Measurements from ENCODE around the gene CHRNB2.

Gene CHRNB2

GRCh38 chr1:154574716-154575115 lies 7.1 kb downstream of the CHRNB2 start:
- no peak for TF ChIP-seq POLR2A (IDR thresholded peaks at IDR 0.05; ENCODE audit: low read depth, low read length)
- no peak for TF ChIP-seq TAF1 (IDR thresholded peaks at IDR 0.05; ENCODE audit: borderline replicate concordance, low read depth, low read length)
- TF ChIP-seq POLR2AphosphoS5 (IDR thresholded peaks at IDR 0.05; ENCODE audit: low read depth, low read length): no peak
- DNase-seq (ENCODE audit: insufficient read length) (no peak), FAIRE-seq (no peak)

DNA sequence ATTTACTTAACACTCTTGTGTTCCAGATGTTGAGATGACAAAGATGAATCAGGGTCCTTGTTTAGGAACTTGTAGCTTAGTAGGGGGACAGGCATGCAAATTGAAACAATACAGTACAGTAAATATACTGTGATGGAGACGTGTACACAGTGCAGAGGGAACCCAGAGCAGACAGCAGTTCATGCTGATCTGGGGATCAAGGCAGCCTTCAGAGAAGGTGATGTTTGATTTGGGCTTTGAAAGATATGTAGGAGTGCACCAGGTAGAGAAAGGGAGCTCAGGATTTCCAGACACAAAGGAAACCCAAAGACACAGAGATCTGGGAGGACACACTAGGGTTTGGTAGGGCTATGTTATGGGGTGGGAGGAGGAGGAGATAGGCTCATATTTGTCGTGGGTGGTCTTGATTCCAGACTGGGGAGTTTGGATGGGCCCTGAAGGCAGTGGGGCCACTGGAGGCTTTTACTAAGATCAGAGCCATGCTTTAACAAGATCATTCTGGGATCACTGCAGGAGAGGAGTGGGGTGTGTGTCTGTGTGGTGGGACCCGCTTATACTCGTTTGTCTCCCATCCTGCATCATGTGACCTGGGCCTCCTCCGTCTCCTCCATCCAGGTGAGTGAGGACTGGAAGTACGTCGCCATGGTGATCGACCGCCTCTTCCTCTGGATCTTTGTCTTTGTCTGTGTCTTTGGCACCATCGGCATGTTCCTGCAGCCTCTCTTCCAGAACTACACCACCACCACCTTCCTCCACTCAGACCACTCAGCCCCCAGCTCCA lies 7.8 kb downstream of the CHRNB2 start:
- no peak for FAIRE-seq
- no peak for TF ChIP-seq POLR2AphosphoS5 (IDR thresholded peaks at IDR 0.05; ENCODE audit: low read depth, low read length)
- TF ChIP-seq POLR2A (IDR thresholded peaks at IDR 0.05; ENCODE audit: low read depth, low read length): no peak
- no peak for TF ChIP-seq TAF1 (IDR thresholded peaks at IDR 0.05; ENCODE audit: borderline replicate concordance, low read depth, low read length)
- no peak for DNase-seq (ENCODE audit: insufficient read length)

- no peak for DNase-seq (ENCODE audit: insufficient read length)
- TF ChIP-seq POLR2AphosphoS5 (IDR thresholded peaks at IDR 0.05; ENCODE audit: low read depth, low read length) (no peak; the same call in 1 of the 2 replicates), TAF1 (IDR thresholded peaks at IDR 0.05; ENCODE audit: borderline replicate concordance, low read depth, low read length) (no peak), POLR2A (IDR thresholded peaks at IDR 0.05; ENCODE audit: low read depth, low read length) (no peak)
- no peak for FAIRE-seq
These were observed 8.5 kb downstream of the CHRNB2 start for GRCh38 chr1:154575951-154576566.

DNA sequence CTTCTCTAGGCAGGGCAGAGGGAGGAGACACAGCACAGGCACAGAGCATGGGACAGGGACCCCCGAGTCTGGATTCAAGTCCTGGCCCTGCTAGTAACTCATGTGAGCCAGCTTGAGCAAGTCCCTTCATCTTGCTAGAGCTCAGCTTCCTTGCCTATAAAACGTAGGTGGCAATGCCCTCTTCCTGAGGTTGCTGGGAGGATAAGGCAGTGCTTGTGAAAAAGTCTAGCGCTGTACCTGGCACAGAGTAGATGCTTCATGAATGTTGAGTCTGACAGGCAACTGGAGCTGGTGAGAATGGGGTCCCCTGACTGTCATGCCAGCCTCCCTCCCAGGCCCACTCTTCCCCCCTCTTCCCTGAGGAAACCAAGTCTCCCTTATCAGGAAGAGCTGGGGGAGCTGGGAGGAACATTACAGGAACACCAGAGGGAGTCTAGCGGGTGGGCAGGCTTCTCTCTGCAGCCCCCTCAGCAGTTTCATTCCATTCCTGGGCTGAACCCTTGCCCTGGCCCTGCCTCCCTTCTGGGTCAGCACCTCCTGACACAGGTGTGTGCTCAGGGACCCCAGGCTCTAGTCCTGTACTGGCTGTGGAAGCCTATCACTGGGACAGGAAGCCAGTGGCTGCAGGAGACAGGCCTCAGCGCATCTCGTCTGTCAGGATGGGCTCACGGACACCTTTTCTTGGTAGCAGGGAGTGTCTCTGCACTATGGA lies 9.9 kb downstream of the CHRNB2 start:
- DNase-seq (ENCODE audit: insufficient read length) (no peak), FAIRE-seq (no peak)
- no peak for TF ChIP-seq TAF1 (IDR thresholded peaks at IDR 0.05; ENCODE audit: borderline replicate concordance, low read depth, low read length)
- TF ChIP-seq POLR2A (IDR thresholded peaks at IDR 0.05; ENCODE audit: low read depth, low read length): peak; percentile 22; the same call in 1 of the 2 replicates
- TF ChIP-seq POLR2AphosphoS5 (IDR thresholded peaks at IDR 0.05; ENCODE audit: low read depth, low read length): peak; percentile 51

- FAIRE-seq: no peak
- TF ChIP-seq POLR2A (IDR thresholded peaks at IDR 0.05; ENCODE audit: low read depth, low read length) (no peak), POLR2AphosphoS5 (IDR thresholded peaks at IDR 0.05; ENCODE audit: low read depth, low read length) (no peak), TAF1 (IDR thresholded peaks at IDR 0.05; ENCODE audit: borderline replicate concordance, low read depth, low read length) (no peak)
- DNase-seq (ENCODE audit: insufficient read length): no peak
These were observed 10.5 kb downstream of the CHRNB2 start for GRCh38 chr1:154578058-154578418.

DNA sequence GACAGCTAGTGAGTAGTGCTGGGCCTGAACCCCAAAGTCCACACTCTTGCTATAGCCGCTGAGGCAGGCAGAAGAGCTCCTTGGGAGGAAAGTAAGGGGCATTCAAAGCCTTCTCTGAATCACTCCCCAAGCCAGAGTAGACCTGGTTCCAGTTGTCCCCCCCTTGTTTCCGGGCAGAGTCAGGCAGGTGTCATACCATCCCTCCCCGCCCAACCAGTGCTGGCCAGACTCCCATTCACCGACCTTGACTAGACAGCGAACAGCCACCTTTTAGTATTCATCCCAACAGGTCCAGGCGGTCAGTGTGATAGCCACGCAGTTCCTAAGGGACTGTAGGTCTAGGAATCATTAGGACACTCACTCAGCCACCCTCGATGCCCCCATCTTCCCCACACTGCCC lies 11.8 kb downstream of the CHRNB2 start:
- FAIRE-seq (no peak), DNase-seq (ENCODE audit: insufficient read length) (no peak)
- TF ChIP-seq TAF1 (IDR thresholded peaks at IDR 0.05; ENCODE audit: borderline replicate concordance, low read depth, low read length) (no peak), POLR2A (IDR thresholded peaks at IDR 0.05; ENCODE audit: low read depth, low read length) (no peak; the same call in 1 of the 2 replicates), POLR2AphosphoS5 (IDR thresholded peaks at IDR 0.05; ENCODE audit: low read depth, low read length) (no peak)

GRCh38 chr1:154581766-154582165 lies 14.2 kb downstream of the CHRNB2 start:
- FAIRE-seq (no peak), DNase-seq (ENCODE audit: insufficient read length) (no peak)
- TF ChIP-seq POLR2AphosphoS5 (IDR thresholded peaks at IDR 0.05; ENCODE audit: low read depth, low read length) (no peak), POLR2A (IDR thresholded peaks at IDR 0.05; ENCODE audit: low read depth, low read length) (no peak), TAF1 (IDR thresholded peaks at IDR 0.05; ENCODE audit: borderline replicate concordance, low read depth, low read length) (no peak)

DNA sequence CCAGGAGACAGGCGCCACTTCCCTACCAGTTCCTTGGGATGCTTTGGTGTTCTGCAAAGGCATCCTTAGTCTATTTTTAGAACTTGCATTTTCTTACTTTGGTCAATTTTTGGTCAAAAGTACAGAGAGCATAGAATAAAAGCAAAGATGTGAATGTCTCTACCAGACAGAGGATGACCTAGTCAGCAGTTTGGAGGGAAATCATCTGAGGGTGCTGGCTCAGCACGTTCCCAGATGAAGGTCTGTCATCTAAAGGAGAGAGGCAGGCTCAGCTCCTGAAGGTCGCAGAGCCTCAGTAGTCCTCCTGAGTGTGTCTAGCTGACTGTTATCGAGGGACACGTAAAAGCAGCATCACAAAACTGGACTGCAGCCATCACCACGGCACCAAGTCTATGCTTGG lies 15.3 kb downstream of the CHRNB2 start:
- FAIRE-seq (no peak), DNase-seq (ENCODE audit: insufficient read length) (no peak)
- TF ChIP-seq POLR2A (IDR thresholded peaks at IDR 0.05; ENCODE audit: low read depth, low read length) (no peak), POLR2AphosphoS5 (IDR thresholded peaks at IDR 0.05; ENCODE audit: low read depth, low read length) (no peak), TAF1 (IDR thresholded peaks at IDR 0.05; ENCODE audit: borderline replicate concordance, low read depth, low read length) (no peak)

DNA sequence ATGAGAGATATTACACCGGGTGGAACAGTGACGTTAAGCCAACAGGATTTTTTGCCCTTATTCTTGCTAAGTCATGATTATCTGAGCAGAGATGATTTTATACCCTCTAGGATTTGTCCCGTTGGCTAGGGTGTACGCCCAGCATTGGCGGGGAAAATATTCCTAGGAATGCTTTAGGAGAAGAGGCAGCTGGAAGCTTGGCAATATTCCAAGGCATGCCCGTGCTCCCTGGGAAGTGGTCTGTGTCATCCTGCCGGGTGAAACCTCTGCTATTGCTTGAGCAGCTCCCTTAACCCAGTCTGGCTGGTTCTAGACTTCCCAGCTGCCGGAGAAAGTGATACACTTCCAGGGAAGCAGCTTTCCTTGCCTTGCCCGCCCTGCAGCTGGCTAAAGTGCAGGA lies 16.2 kb downstream of the CHRNB2 start:
- no peak for TF ChIP-seq POLR2A (IDR thresholded peaks at IDR 0.05; ENCODE audit: low read depth, low read length)
- TF ChIP-seq TAF1 (IDR thresholded peaks at IDR 0.05; ENCODE audit: borderline replicate concordance, low read depth, low read length): no peak
- no peak for TF ChIP-seq POLR2AphosphoS5 (IDR thresholded peaks at IDR 0.05; ENCODE audit: low read depth, low read length)
- DNase-seq (ENCODE audit: insufficient read length): no peak
- FAIRE-seq: no peak

- TF ChIP-seq POLR2AphosphoS5 (IDR thresholded peaks at IDR 0.05; ENCODE audit: low read depth, low read length) (no peak), TAF1 (IDR thresholded peaks at IDR 0.05; ENCODE audit: borderline replicate concordance, low read depth, low read length) (no peak), POLR2A (IDR thresholded peaks at IDR 0.05; ENCODE audit: low read depth, low read length) (no peak)
These were observed 16.9 kb downstream of the CHRNB2 start for GRCh38 chr1:154584267-154584994.

GRCh38 chr1:154586231-154586630 lies 18.7 kb downstream of the CHRNB2 start:
- no peak for FAIRE-seq

More at GRCh38 chr1:154584267-154584994, 16.9 kb downstream of the CHRNB2 start:
- peak; percentile 21 for FAIRE-seq
- no peak for DNase-seq (ENCODE audit: insufficient read length)

More at GRCh38 chr1:154586231-154586630, 18.7 kb downstream of the CHRNB2 start:
- DNase-seq (ENCODE audit: insufficient read length): no peak
- TF ChIP-seq POLR2A (IDR thresholded peaks at IDR 0.05; ENCODE audit: low read depth, low read length): no peak
- no peak; the same call in 1 of the 2 replicates for TF ChIP-seq POLR2AphosphoS5 (IDR thresholded peaks at IDR 0.05; ENCODE audit: low read depth, low read length)
- TF ChIP-seq TAF1 (IDR thresholded peaks at IDR 0.05; ENCODE audit: borderline replicate concordance, low read depth, low read length): no peak
